Kidney epithelial cell (primary cell): ENCODE measurements around the gene CEBPE. TPM values are rescaled to one million over a fixed set of nuclear protein-coding genes. Genes with fewer than 3 reads are reported as not detected.
"Not testable (repeated sequence)": the region's sequence is repeated elsewhere in the genome, so short reads cannot be mapped to it uniquely, and the experiment has no call there.

Experiments
- DNase-seq: peaks from one replicate; pipeline ENCODE4 v3.0.0-alpha.2; 2010; ENCODE audit warnings: low read depth
- H3K27me3 ChIP-seq: 2 replicates; pipeline ENCODE4 v1.6.0; 2011; ENCODE audit warnings: low read length; ENCODE audit not compliant: control insufficient read depth, insufficient read depth
- H3K36me3 ChIP-seq: 2 replicates; pipeline ENCODE4 v1.5.1; 2011; ENCODE audit warnings: low read length; ENCODE audit not compliant: control insufficient read depth, insufficient read depth
- H3K4me3 ChIP-seq: 2 replicates; pipeline ENCODE4 v1.5.1; 2011; ENCODE audit warnings: low read depth, mild to moderate bottlenecking, control low read depth, low read length
- CTCF ChIP-seq: IDR thresholded peaks from 2 replicates; pipeline ENCODE4 v1.5.1; 2011; ENCODE audit warnings: mild to moderate bottlenecking, moderate library complexity, low read length, control low read depth, inconsistent platforms; ENCODE audit not compliant: insufficient read depth, poor library complexity, severe bottlenecking
- total RNA-seq: library from RNA; depleted of rRNA; stranded (reverse); fragments of >200 nt; gene quantifications from 2 replicates; pipeline ENCODE4 v1.2.3, GENCODE V29; 2015

CEBPE gene
- total RNA-seq, 1 donor from 2014 or later, result not detected

- Histone ChIP-seq H3K36me3 (no peaks in the 10 kb centered on the region), H3K4me3 (no peak overlapping the region), H3K27me3 (peaks cover 6% of the 10 kb centered on the region)
- TF ChIP-seq CTCF, result no peak
- DNase-seq, result no peak
These were observed 5.0 kb downstream of the CEBPE start for GRCh38 chr14:23114120-23114458.

GRCh38 chr14:23113431-23114119 is 5.5 kb downstream of the CEBPE start:
- no peak overlapping the region for H3K4me3 ChIP-seq
- TF ChIP-seq CTCF, result no peak
- H3K27me3 ChIP-seq, result peaks cover 6% of the 10 kb centered on the region
- no peak for DNase-seq
- H3K36me3 ChIP-seq, result no peaks in the 10 kb centered on the region

GRCh38 chr14:23112359-23113178 is 6.5 kb downstream of the CEBPE start:
- TF ChIP-seq CTCF, result no peak
- Histone ChIP-seq H3K4me3 (no peak overlapping the region), H3K36me3 (no peaks in the 10 kb centered on the region), H3K27me3 (peaks cover 6% of the 10 kb centered on the region)
- no peak for DNase-seq

- DNase-seq, result no peak
- Histone ChIP-seq H3K27me3 (peaks cover 6% of the 10 kb centered on the region), H3K4me3 (no peak overlapping the region), H3K36me3 (no peaks in the 10 kb centered on the region)
- no peak for TF ChIP-seq CTCF
These were observed 8.3 kb downstream of the CEBPE start for GRCh38 chr14:23110579-23111365.

GRCh38 chr14:23109769-23110168 is 9.3 kb downstream of the CEBPE start:
- Histone ChIP-seq H3K27me3 (peaks cover 6% of the 10 kb centered on the region), H3K36me3 (no peaks in the 10 kb centered on the region), H3K4me3 (no peak overlapping the region)
- TF ChIP-seq CTCF, result no peak
- DNase-seq, result no peak

- H3K4me3 ChIP-seq, H3K36me3 ChIP-seq, DNase-seq, H3K27me3 ChIP-seq: not testable (repeated sequence)
These were observed 10.9 kb downstream of the CEBPE start for GRCh38 chr14:23108169-23108568.

GRCh38 chr14:23107620-23108019 is 11.4 kb downstream of the CEBPE start:
- not testable (repeated sequence) for H3K4me3 ChIP-seq, H3K27me3 ChIP-seq, H3K36me3 ChIP-seq, DNase-seq
